GM23338 (cell line): Measurements from ENCODE around the gene GRAMD1B.

Source experiments
- CREB1 ChIP-seq: fragments of 250-450 bp; sonication (Bioruptor Pico); IDR thresholded peaks from 2 replicates; pipeline ENCODE4 v1.5.0; 2020; ENCODE audit warnings: low read depth, mild to moderate bottlenecking, moderate library complexity
- POLR2AphosphoS5 ChIP-seq: IDR thresholded peaks from 2 replicates; pipeline ENCODE4 v1.6.1; 2016; ENCODE audit warnings: antibody characterized with exemption, low read depth
- REST ChIP-seq: IDR thresholded peaks from one replicate; pipeline ENCODE4 v1.6.1; 2018; ENCODE audit warnings: antibody characterized with exemption; ENCODE audit not compliant: unreplicated experiment
- TF ChIP-seq, protein P1 (sequence below), 2 experiments: fragments of 200-600 bp in 1 of 2; sonication (generic) in 1 of 2; conservative IDR thresholded peaks; 2 replicates each; pipeline versions ENCODE4 v1.5.1 to v1.6.1; 2016 to 2017; ENCODE audit warnings: antibody characterized with exemption in 2 of 2, low read depth in 2 of 2, mild to moderate bottlenecking in 2 of 2, moderate library complexity in 1 of 2

DNA sequence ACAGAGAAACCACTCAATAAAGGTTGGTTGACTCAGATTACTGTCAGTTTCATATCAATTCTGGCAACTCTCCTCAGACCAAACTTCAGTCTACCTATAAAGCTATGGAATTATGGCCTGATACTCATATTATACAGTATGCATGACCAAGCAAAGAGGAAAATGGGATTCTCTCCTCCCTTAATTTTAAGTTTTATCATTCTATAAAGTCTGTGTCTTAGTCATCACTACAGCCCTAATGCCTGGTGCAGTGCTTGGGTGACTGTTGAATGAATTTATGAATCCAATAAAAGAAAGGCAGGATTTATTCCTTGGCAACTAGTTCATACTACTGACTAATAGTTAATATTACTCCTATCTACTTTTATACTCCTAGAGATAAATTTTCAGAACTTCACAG lies 37.6 kb upstream of the GRAMD1B start:
- TF ChIP-seq REST (no peak), POLR2AphosphoS5 (no peak), CREB1 (CRISPR knock-in tag) (no peak)
- TF ChIP-seq, protein P1, sequence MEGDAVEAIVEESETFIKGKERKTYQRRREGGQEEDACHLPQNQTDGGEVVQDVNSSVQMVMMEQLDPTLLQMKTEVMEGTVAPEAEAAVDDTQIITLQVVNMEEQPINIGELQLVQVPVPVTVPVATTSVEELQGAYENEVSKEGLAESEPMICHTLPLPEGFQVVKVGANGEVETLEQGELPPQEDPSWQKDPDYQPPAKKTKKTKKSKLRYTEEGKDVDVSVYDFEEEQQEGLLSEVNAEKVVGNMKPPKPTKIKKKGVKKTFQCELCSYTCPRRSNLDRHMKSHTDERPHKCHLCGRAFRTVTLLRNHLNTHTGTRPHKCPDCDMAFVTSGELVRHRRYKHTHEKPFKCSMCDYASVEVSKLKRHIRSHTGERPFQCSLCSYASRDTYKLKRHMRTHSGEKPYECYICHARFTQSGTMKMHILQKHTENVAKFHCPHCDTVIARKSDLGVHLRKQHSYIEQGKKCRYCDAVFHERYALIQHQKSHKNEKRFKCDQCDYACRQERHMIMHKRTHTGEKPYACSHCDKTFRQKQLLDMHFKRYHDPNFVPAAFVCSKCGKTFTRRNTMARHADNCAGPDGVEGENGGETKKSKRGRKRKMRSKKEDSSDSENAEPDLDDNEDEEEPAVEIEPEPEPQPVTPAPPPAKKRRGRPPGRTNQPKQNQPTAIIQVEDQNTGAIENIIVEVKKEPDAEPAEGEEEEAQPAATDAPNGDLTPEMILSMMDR (conservative IDR thresholded peaks at IDR 0.05; ENCODE audit: low read depth in 2 of 2), result no peak
